NCI-H82 treated with DMSO at 0.1 percent for 48 hours (cell line): ENCODE results near the gene CAMK1D.

Source experiments
- DNase-seq: peaks from one replicate; lab custom pipeline; 2025; ENCODE audit not compliant: unreplicated experiment; lab: John Stamatoyannopoulos, UW

Gene CAMK1D

GRCh38 chr10:12547301-12547771, 198.0 kb downstream of the CAMK1D start:
- DNase-seq, result no peak

- no peak for DNase-seq
Measured at GRCh38 chr10:12549297-12549696, 199.9 kb downstream of the CAMK1D start.

GRCh38 chr10:12550994-12551393, 201.6 kb downstream of the CAMK1D start:
- no peak for DNase-seq

- DNase-seq, result no peak
Measured at GRCh38 chr10:12556039-12556438, 206.7 kb downstream of the CAMK1D start.

GRCh38 chr10:12559578-12560178, 210.3 kb downstream of the CAMK1D start:
- no peak for DNase-seq

- no peak for DNase-seq
Measured at GRCh38 chr10:12561307-12561706, 212.0 kb downstream of the CAMK1D start.

GRCh38 chr10:12561720-12562119, 212.4 kb downstream of the CAMK1D start:
- DNase-seq, result no peak

- no peak for DNase-seq
Measured at GRCh38 chr10:12563489-12563888, 214.1 kb downstream of the CAMK1D start.

GRCh38 chr10:12564173-12564572, 214.8 kb downstream of the CAMK1D start:
- DNase-seq, result no peak

- no peak for DNase-seq
Measured at GRCh38 chr10:12566161-12567115, 217.1 kb downstream of the CAMK1D start.

- no peak for DNase-seq
Measured at GRCh38 chr10:12568391-12569009, 219.2 kb downstream of the CAMK1D start.

- DNase-seq, result no peak
Measured at GRCh38 chr10:12572281-12572680, 222.9 kb downstream of the CAMK1D start.

GRCh38 chr10:12577610-12578009, 228.3 kb downstream of the CAMK1D start:
- DNase-seq, result no peak

GRCh38 chr10:12579954-12580858, 230.9 kb downstream of the CAMK1D start:
- DNase-seq, result no peak

GRCh38 chr10:12583891-12584595, 234.7 kb downstream of the CAMK1D start:
- no peak for DNase-seq

GRCh38 chr10:12586741-12587140, 237.4 kb downstream of the CAMK1D start:
- no peak for DNase-seq

GRCh38 chr10:12587451-12587888, 238.1 kb downstream of the CAMK1D start:
- DNase-seq, result no peak

- DNase-seq, result no peak
Measured at GRCh38 chr10:12588091-12588860, 238.9 kb downstream of the CAMK1D start.

- no peak for DNase-seq
Measured at GRCh38 chr10:12589291-12589690, 239.9 kb downstream of the CAMK1D start.
